ENCODE results near the gene RAB30. TPM values are rescaled to one million over a fixed set of nuclear protein-coding genes. Genes with fewer than 3 reads are reported as not detected.

Gene RAB30
- total and polyA plus RNA-seq, 9 of the 15 experiments (the other 6 are each of a cell fraction or from before 2014, with no cell fraction given) = 0.29 to 1.3 (median 1.0) TPM

DNA sequence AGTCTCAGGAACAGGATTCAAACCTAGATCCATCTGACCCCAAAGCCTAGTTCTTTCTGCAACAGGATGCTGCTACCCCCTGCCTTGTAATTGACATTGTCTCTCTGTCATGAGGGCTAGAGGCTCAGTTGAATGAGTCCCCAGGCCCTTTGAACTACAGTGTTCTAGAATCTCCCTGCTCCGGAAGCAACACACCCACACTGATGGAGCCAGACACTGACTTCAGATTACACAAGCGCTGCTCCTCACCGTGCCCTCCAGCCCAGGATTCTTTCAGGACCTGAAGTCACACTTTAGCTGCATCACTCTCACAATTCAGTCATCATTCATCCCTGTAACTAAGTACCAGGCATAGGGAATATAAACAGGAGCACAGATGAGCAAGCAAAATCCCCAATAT is 69.6 kb downstream of the RAB30 start:
- TF ChIP-seq ETV6 (IDR thresholded peaks at IDR 0.05; ENCODE audit: borderline replicate concordance in 1 of 2, low read depth in 2 of 2, low read length in 1 of 2) = no peak
- no peak for TF ChIP-seq ETV6 (CRISPR knock-in tag; IDR thresholded peaks at IDR 0.05; ENCODE audit: borderline replicate concordance)
- no peak for TF ChIP-seq POLR2AphosphoS2 (IDR thresholded peaks at IDR 0.05; ENCODE audit: low read length)
- no peak for TF ChIP-seq HDAC3 (IDR thresholded peaks at IDR 0.05; ENCODE audit: borderline replicate concordance, partially characterized antibody)
- TF ChIP-seq, protein P1, sequence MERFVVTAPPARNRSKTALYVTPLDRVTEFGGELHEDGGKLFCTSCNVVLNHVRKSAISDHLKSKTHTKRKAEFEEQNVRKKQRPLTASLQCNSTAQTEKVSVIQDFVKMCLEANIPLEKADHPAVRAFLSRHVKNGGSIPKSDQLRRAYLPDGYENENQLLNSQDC (CRISPR knock-in tag; IDR thresholded peaks at IDR 0.05) = no peak
- no peak for TF ChIP-seq KAT8 (IDR thresholded peaks at IDR 0.05; ENCODE audit: low read depth)
- no peak for TF ChIP-seq LEF1 (IDR thresholded peaks at IDR 0.05)
- TF ChIP-seq BCOR (IDR thresholded peaks at IDR 0.05) = no peak
- no peak for TF ChIP-seq COPS2 (conservative IDR thresholded peaks at IDR 0.05)
- TF ChIP-seq ZBTB8A (IDR thresholded peaks at IDR 0.05; ENCODE audit: partially characterized antibody) = no peak
- TF ChIP-seq, protein P2, sequence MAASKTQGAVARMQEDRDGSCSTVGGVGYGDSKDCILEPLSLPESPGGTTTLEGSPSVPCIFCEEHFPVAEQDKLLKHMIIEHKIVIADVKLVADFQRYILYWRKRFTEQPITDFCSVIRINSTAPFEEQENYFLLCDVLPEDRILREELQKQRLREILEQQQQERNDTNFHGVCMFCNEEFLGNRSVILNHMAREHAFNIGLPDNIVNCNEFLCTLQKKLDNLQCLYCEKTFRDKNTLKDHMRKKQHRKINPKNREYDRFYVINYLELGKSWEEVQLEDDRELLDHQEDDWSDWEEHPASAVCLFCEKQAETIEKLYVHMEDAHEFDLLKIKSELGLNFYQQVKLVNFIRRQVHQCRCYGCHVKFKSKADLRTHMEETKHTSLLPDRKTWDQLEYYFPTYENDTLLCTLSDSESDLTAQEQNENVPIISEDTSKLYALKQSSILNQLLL (CRISPR knock-in tag; IDR thresholded peaks at IDR 0.05; ENCODE audit: borderline replicate concordance) = no peak
- TF ChIP-seq, protein P3, sequence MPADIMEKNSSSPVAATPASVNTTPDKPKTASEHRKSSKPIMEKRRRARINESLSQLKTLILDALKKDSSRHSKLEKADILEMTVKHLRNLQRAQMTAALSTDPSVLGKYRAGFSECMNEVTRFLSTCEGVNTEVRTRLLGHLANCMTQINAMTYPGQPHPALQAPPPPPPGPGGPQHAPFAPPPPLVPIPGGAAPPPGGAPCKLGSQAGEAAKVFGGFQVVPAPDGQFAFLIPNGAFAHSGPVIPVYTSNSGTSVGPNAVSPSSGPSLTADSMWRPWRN (IDR thresholded peaks at IDR 0.05; ENCODE audit: low read depth) = no peak
- TF ChIP-seq SPI1 (IDR thresholded peaks at IDR 0.05; ENCODE audit: borderline replicate concordance, low read depth, low read length) = no peak
- no peak for TF ChIP-seq ZNF41 (CRISPR knock-in tag; conservative IDR thresholded peaks at IDR 0.05)
- TF ChIP-seq RBM39 (optimal IDR thresholded peaks at IDR 0.05; ENCODE audit: low read depth, low read length) = no peak
- TF ChIP-seq ZNF778 (CRISPR knock-in tag; IDR thresholded peaks at IDR 0.05) = no peak
- no peak for TF ChIP-seq ZNF354B (CRISPR knock-in tag; IDR thresholded peaks at IDR 0.05)
- DNase-seq (ENCODE audit: extremely low read depth in 1 of 4, low spot score in 3 of 4) (no peak), ATAC-seq (peak; percentile 53), FAIRE-seq (no peak)
- POLR2A ChIA-PET = interaction anchor here (0.6 to 1.0 kb wide), 3 partner anchors 9 to 82 kb away, joined by 3 to 4 read pairs (median 4); no protein-coding TSS in a partner anchor
- Histone ChIP-seq H3K9me1 (ENCODE audit: control insufficient read depth, insufficient read depth, low read length) (no peaks in the 10 kb centered on the region), H3K4me1 (replicated peaks in 1 of 2; ENCODE audit: control insufficient read depth in 2 of 2, insufficient read depth in 2 of 2, low read length in 2 of 2) (peaks cover 6% of the 10 kb centered on the region in 2 experiments; a peak in 4 of 5 replicates), H3K4me3 (no peak overlapping the region), H3K9ac (ENCODE audit: insufficient read depth in 1 of 2, low read depth in 2 of 2, low read length in 2 of 2) (no peak overlapping the region), H3K36me3 (ENCODE audit: control insufficient read depth, insufficient read depth, low read length) (no peaks in the 10 kb centered on the region), H3K4me2 (ENCODE audit: insufficient read depth, low read length) (no peak overlapping the region), H4K20me1 (replicated peaks; ENCODE audit: control insufficient read depth, insufficient read depth, low read length) (no peaks in the 10 kb centered on the region), H3K27me3 (ENCODE audit: control insufficient read depth in 2 of 2, insufficient read depth in 2 of 2, low read length in 2 of 2) (no peaks in the 10 kb centered on the region), H3K27ac (ENCODE audit: extremely low read depth, low read depth, low read length) (no peak overlapping the region), H3K79me2 (ENCODE audit: control insufficient read depth, insufficient read depth, low read length) (no peaks in the 10 kb centered on the region), H3K9me3 (replicated peaks; ENCODE audit: control insufficient read depth, insufficient read depth, low read depth, low read length) (no peaks in the 10 kb centered on the region), H2AFZ (ENCODE audit: low read depth, low read length) (no peak overlapping the region)
- BruUV-seq (replicated peaks) = no TSS peak
- WGBS (ENCODE audit: insufficient coverage, low coverage, missing lambda C conversion rate) = 37% methylated on average over 3 of the region's 3 CpGs
- CTCF ChIA-PET (ENCODE audit: low intra/inter-chr PET ratio) = no interaction called here
- in situ Hi-C loops (cut with MboI) = no loop called here
- intact Hi-C loops (cut with micrococcal nuclease) = no loop called here
